Subcutaneous adipose tissue (tissue), 4 donors: ENCODE results near the gene COL6A2. TPM values are rescaled to one million over a fixed set of nuclear protein-coding genes. Genes with fewer than 3 reads are reported as not detected.

Experiments
- CTCF ChIP-seq: fragments of 450-650 bp; IDR thresholded peaks from one replicate; pipeline ENCODE4 v1.5.1; 2016; ENCODE audit warnings: low read depth, mild to moderate bottlenecking, control low read depth, antibody characterized with exemption, moderate library complexity
- total RNA-seq, 4 donors: library from RNA; depleted of rRNA; stranded (reverse); fragments of >200 nt; gene quantifications; one replicate each; pipeline ENCODE4 v1.1.0, GENCODE V29; 2016

COL6A2 gene
- total RNA-seq, 4 donors from 2014 or later: 223 to 1,493 (median 826) TPM

- TF ChIP-seq CTCF: no peak
Measured at GRCh38 chr21:46052703-46053651, 44.9 kb upstream of the COL6A2 start.

- no peak for TF ChIP-seq CTCF
Measured at GRCh38 chr21:46054031-46054430, 43.9 kb upstream of the COL6A2 start.

- no peak for TF ChIP-seq CTCF
Measured at GRCh38 chr21:46054451-46054881, 43.4 kb upstream of the COL6A2 start.

- no peak for TF ChIP-seq CTCF
Measured at GRCh38 chr21:46055863-46056281, 42.0 kb upstream of the COL6A2 start.

GRCh38 chr21:46056450-46056903 is 41.4 kb upstream of the COL6A2 start:
- no peak for TF ChIP-seq CTCF

GRCh38 chr21:46057111-46057709 is 40.7 kb upstream of the COL6A2 start:
- no peak for TF ChIP-seq CTCF

- no peak for TF ChIP-seq CTCF
Measured at GRCh38 chr21:46057710-46058241, 40.1 kb upstream of the COL6A2 start.
